ENCODE results near the gene TMEM101. TPM values are rescaled to one million over a fixed set of nuclear protein-coding genes. Genes with fewer than 3 reads are reported as not detected.

Gene TMEM101
- total RNA-seq, 2 experiments from 2014 or later = 26.5 to 27.2 TPM

- POLR2A ChIA-PET = interaction anchor here (0.6 kb wide), 1 partner anchor 14 kb away, joined by 4 read pairs; no protein-coding TSS in a partner anchor
- no peaks in the 10 kb centered on the region for H3K9me2 ChIP-seq (ENCODE audit: insufficient read depth, low read length)
- H2AFZ ChIP-seq (ENCODE audit: low read length) = no peak overlapping the region
- no peaks in the 10 kb centered on the region for H3K4me1 ChIP-seq (ENCODE audit: insufficient read depth, low read length, poor library complexity, severe bottlenecking)
- H3K4me3 ChIP-seq (ENCODE audit: low read depth, low read length, poor library complexity, severe bottlenecking) = no peak overlapping the region
- BruUV-seq (replicated peaks) = no TSS peak
- intact Hi-C loops (cut with micrococcal nuclease; ENCODE audit: unreplicated experiment) = no loop called here
- H4K20me1 ChIP-seq (ENCODE audit: insufficient read depth, low read length) = no peaks in the 10 kb centered on the region
- no peak for TF ChIP-seq EZH2phosphoT487 (IDR thresholded peaks at IDR 0.05; ENCODE audit: borderline replicate concordance, low read depth, low read length)
- TF ChIP-seq CTCF (conservative IDR thresholded peaks at IDR 0.05; ENCODE audit: low read length) = no peak
- no peak overlapping the region for H3K27ac ChIP-seq (ENCODE audit: low read depth, low read length, poor library complexity, severe bottlenecking)
- DNase-seq (ENCODE audit: low spot score) = no peak
- CTCF ChIA-PET (ENCODE audit: unreplicated experiment) = interaction anchor here (0.5 to 0.6 kb wide), 2 partner anchors 35 to 47 kb away, joined by 3 to 5 read pairs; partner anchors contain the start of gene TMEM101
- no peaks in the 10 kb centered on the region for H3K79me2 ChIP-seq (ENCODE audit: insufficient read depth, low read depth, low read length)
- H3K9me3 ChIP-seq (ENCODE audit: low read length) = no peaks in the 10 kb centered on the region
- no peaks in the 10 kb centered on the region for H3K36me3 ChIP-seq (ENCODE audit: insufficient read depth, low read length)
- H3K4me2 ChIP-seq (ENCODE audit: low read length) = no peak overlapping the region
Measured at GRCh38 chr17:43979671-43980070, 35.1 kb downstream of the TMEM101 start.

DNA sequence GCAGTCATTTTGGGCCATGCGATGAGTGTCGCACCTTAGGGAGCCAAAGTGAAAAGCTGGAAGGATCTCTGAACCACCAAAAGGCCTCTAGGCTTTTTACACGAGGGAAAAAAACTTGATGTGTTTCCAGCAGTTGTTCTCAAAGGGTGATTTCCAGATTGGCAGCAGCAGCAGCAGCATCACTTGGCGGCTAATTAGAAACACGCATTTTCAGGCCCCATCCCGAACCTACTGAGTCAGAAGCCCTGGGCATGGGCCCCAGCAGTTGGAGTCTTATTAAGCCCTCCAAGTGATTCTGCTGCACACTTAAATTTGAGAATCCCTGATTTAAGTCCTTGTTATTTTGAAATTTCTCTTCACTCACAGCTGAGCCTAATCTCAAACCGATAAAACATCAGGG, 35.8 kb downstream of the TMEM101 start:
- no peaks in the 10 kb centered on the region for H4K20me1 ChIP-seq (ENCODE audit: insufficient read depth, low read length)
- no peaks in the 10 kb centered on the region for H3K79me2 ChIP-seq (ENCODE audit: insufficient read depth, low read depth, low read length)
- no peaks in the 10 kb centered on the region for H3K4me1 ChIP-seq (ENCODE audit: insufficient read depth, low read length, poor library complexity, severe bottlenecking)
- H3K4me3 ChIP-seq (ENCODE audit: low read depth, low read length, poor library complexity, severe bottlenecking) = no peak overlapping the region
- no peak overlapping the region for H2AFZ ChIP-seq (ENCODE audit: low read length)
- intact Hi-C loops (cut with micrococcal nuclease; ENCODE audit: unreplicated experiment) = no loop called here
- no peak for DNase-seq (ENCODE audit: low spot score)
- no peaks in the 10 kb centered on the region for H3K9me3 ChIP-seq (ENCODE audit: low read length)
- ChIA-PET CTCF (ENCODE audit: unreplicated experiment) (no interaction called here), POLR2A (no interaction called here)
- TF ChIP-seq CTCF (conservative IDR thresholded peaks at IDR 0.05; ENCODE audit: low read length) (no peak), EZH2phosphoT487 (IDR thresholded peaks at IDR 0.05; ENCODE audit: borderline replicate concordance, low read depth, low read length) (no peak)
- no TSS peak for BruUV-seq (replicated peaks)
- H3K27ac ChIP-seq (ENCODE audit: low read depth, low read length, poor library complexity, severe bottlenecking) = no peak overlapping the region
- H3K36me3 ChIP-seq (ENCODE audit: insufficient read depth, low read length) = no peaks in the 10 kb centered on the region
- no peaks in the 10 kb centered on the region for H3K9me2 ChIP-seq (ENCODE audit: insufficient read depth, low read length)
- H3K4me2 ChIP-seq (ENCODE audit: low read length) = no peak overlapping the region

DNA sequence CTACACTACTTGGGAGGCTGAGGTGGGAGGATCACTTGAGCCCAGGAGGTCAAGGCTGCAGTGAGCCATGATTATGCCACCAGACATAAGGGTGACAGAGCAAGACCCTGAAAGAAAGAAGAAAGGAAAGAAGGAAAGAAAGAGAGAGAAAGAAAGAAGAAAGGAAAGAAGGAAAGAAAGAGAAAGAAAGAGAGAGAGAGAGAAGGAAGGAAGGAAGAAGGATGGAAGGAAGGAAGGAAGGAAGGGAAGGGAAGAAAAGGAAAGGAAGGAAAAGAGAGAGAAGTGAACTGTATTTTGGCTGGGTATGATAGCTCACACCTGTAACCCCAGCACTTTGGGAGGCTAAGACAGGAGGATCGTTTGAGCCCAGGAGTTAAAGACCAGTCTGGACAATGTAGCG, 36.7 kb downstream of the TMEM101 start:
- no peaks in the 10 kb centered on the region for H3K79me2 ChIP-seq (ENCODE audit: insufficient read depth, low read depth, low read length)
- H3K4me1 ChIP-seq (ENCODE audit: insufficient read depth, low read length, poor library complexity, severe bottlenecking) = no peaks in the 10 kb centered on the region
- H3K9me2 ChIP-seq (ENCODE audit: insufficient read depth, low read length) = no peaks in the 10 kb centered on the region
- no TSS peak for BruUV-seq (replicated peaks)
- H3K9me3 ChIP-seq (ENCODE audit: low read length) = no peaks in the 10 kb centered on the region
- ChIA-PET CTCF (ENCODE audit: unreplicated experiment) (no interaction called here), POLR2A (no interaction called here)
- no peaks in the 10 kb centered on the region for H4K20me1 ChIP-seq (ENCODE audit: insufficient read depth, low read length)
- no peak overlapping the region for H2AFZ ChIP-seq (ENCODE audit: low read length)
- H3K4me2 ChIP-seq (ENCODE audit: low read length) = no peak overlapping the region
- TF ChIP-seq EZH2phosphoT487 (IDR thresholded peaks at IDR 0.05; ENCODE audit: borderline replicate concordance, low read depth, low read length) (no peak), CTCF (conservative IDR thresholded peaks at IDR 0.05; ENCODE audit: low read length) (no peak)
- no peak overlapping the region for H3K27ac ChIP-seq (ENCODE audit: low read depth, low read length, poor library complexity, severe bottlenecking)
- no peak overlapping the region for H3K4me3 ChIP-seq (ENCODE audit: low read depth, low read length, poor library complexity, severe bottlenecking)
- intact Hi-C loops (cut with micrococcal nuclease; ENCODE audit: unreplicated experiment) = no loop called here
- H3K36me3 ChIP-seq (ENCODE audit: insufficient read depth, low read length) = no peaks in the 10 kb centered on the region
- no peak for DNase-seq (ENCODE audit: low spot score)

All from OCI-LY7 (cell line).